ENCODE results near the gene ITPR3. TPM values are rescaled to one million over a fixed set of nuclear protein-coding genes. Genes with fewer than 3 reads are reported as not detected.

Gene ITPR3
- total RNA-seq, 1 experiment from 2014 or later = 143 TPM

DNA sequence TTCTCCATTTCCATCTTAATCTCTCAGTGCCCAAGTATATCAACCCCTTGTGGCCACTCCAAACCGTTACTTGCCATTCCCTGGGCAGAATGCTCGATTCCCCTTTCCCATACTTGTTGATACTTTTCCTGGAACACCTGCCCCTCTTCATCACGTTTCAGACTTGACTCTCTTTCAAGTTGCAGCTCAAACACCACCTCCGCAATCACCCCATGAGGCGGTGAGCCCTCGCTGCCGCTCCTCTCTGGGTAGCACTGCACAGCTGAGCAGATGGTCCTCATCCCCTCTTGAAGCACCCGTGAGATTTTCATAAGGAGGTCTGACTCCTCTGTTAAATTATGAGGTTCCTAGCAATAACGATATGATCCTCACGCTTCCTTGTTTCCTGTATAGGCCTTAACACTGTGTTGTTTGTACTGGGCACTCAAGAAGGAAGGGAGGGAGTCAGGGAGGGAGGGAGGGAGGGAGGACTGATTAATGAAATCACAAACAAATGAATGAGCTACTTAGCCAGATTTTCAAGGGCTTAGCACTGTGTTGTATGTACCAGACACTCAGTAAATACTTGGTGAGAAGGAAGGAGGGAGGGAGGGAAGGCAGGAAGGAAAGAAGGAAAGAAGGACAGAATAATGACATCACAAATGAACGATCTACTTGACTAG lies 98.3 kb downstream of the ITPR3 start:
- intact Hi-C loops (cut with micrococcal nuclease; ENCODE audit: unreplicated experiment) = loop anchor here (5.0 to 10.0 kb wide), 2 partner anchors 425 to 518 kb away; partner anchors contain the start of genes GRM4 and HMGA1
- Mint-ChIP-seq H3K4me3 (ENCODE audit: low read depth, unreplicated experiment) (no peak overlapping the region), H3K27ac (ENCODE audit: unreplicated experiment) (no peak overlapping the region), H3K27me3 (ENCODE audit: unreplicated experiment) (peaks cover 25% of the 10 kb centered on the region), H3K9me3 (ENCODE audit: low read depth, unreplicated experiment) (no peaks in the 10 kb centered on the region), H3K4me1 (ENCODE audit: low read depth, unreplicated experiment) (peaks cover 47% of the 10 kb centered on the region), H3K36me3 (ENCODE audit: insufficient read depth, unreplicated experiment) (peaks cover 7% of the 10 kb centered on the region)
- BruUV-seq (replicated peaks) = no TSS peak
- TF ChIP-seq, protein P1, sequence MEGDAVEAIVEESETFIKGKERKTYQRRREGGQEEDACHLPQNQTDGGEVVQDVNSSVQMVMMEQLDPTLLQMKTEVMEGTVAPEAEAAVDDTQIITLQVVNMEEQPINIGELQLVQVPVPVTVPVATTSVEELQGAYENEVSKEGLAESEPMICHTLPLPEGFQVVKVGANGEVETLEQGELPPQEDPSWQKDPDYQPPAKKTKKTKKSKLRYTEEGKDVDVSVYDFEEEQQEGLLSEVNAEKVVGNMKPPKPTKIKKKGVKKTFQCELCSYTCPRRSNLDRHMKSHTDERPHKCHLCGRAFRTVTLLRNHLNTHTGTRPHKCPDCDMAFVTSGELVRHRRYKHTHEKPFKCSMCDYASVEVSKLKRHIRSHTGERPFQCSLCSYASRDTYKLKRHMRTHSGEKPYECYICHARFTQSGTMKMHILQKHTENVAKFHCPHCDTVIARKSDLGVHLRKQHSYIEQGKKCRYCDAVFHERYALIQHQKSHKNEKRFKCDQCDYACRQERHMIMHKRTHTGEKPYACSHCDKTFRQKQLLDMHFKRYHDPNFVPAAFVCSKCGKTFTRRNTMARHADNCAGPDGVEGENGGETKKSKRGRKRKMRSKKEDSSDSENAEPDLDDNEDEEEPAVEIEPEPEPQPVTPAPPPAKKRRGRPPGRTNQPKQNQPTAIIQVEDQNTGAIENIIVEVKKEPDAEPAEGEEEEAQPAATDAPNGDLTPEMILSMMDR (IDR thresholded peaks at IDR 0.05; ENCODE audit: unreplicated experiment) = no peak
- no peak for DNase-seq
- CTCF ChIA-PET = interaction anchor here (0.9 kb wide), 1 partner anchor 25 kb away, joined by 3 read pairs; no protein-coding TSS in a partner anchor

DNA sequence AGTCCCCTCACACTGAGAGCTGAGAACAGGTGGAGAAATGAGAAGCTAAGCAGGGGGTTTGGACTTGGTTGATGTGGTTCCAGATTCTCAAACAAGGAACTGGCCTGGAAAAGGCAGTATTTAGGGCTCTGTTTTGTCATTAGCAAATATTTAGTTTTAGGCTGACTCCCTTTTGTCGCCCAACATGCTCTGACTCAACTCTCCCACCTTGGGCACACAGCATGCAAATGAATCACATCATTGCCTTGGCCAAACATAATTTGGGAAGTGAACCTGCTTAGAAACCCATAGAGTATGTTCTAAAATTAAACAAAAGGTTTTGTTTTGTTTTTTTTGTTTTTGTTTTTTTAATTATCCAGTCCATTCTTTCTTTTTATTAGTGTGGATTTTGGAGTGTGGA lies 99.9 kb downstream of the ITPR3 start:
- CTCF ChIA-PET = interaction anchor here (1.2 kb wide), 1 partner anchor 11 kb away, joined by 3 read pairs; no protein-coding TSS in a partner anchor
- Mint-ChIP-seq H3K4me1 (ENCODE audit: low read depth, unreplicated experiment) (peaks cover 32% of the 10 kb centered on the region), H3K4me3 (ENCODE audit: low read depth, unreplicated experiment) (no peak overlapping the region), H3K36me3 (ENCODE audit: insufficient read depth, unreplicated experiment) (peaks cover 7% of the 10 kb centered on the region), H3K27me3 (ENCODE audit: unreplicated experiment) (peaks cover 26% of the 10 kb centered on the region), H3K27ac (ENCODE audit: unreplicated experiment) (no peak overlapping the region), H3K9me3 (ENCODE audit: low read depth, unreplicated experiment) (no peaks in the 10 kb centered on the region)
- DNase-seq = no peak
- no TSS peak for BruUV-seq (replicated peaks)
- TF ChIP-seq, protein P1 (IDR thresholded peaks at IDR 0.05; ENCODE audit: unreplicated experiment) = no peak
- intact Hi-C loops (cut with micrococcal nuclease; ENCODE audit: unreplicated experiment) = no loop called here

DNA sequence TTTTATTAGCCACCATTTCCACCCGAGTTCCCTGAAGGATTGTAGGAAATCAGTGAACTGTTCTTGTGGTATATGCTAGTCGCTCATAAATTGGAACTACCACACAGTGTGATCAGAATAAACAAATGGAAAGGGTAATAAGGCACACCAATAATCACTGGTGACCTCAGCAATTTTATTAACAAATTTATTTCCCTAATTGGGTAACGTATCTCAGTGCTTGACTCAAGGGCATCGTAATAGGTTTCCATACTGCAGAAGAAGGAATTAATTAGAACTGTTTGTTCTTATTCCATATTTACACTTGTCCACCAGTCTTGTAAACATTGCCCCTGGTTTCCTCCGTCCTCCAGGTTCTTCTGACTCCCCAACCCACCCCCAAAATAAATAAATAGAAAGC lies 100.4 kb downstream of the ITPR3 start:
- peaks cover 5% of the 10 kb centered on the region for H3K36me3 Mint-ChIP-seq (ENCODE audit: insufficient read depth, unreplicated experiment)
- BruUV-seq (replicated peaks) = no TSS peak
- intact Hi-C loops (cut with micrococcal nuclease; ENCODE audit: unreplicated experiment) = no loop called here
- H3K4me1 Mint-ChIP-seq (ENCODE audit: low read depth, unreplicated experiment) = peaks cover 27% of the 10 kb centered on the region
- H3K27me3 Mint-ChIP-seq (ENCODE audit: unreplicated experiment) = peaks cover 26% of the 10 kb centered on the region
- CTCF ChIA-PET = interaction anchor here (1.2 kb wide), 1 partner anchor 10 kb away, joined by 4 read pairs; no protein-coding TSS in a partner anchor
- no peak overlapping the region for H3K4me3 Mint-ChIP-seq (ENCODE audit: low read depth, unreplicated experiment)
- H3K9me3 Mint-ChIP-seq (ENCODE audit: low read depth, unreplicated experiment) = no peaks in the 10 kb centered on the region
- no peak overlapping the region for H3K27ac Mint-ChIP-seq (ENCODE audit: unreplicated experiment)
- TF ChIP-seq, protein P1 (IDR thresholded peaks at IDR 0.05; ENCODE audit: unreplicated experiment) = no peak
- DNase-seq = no peak

DNA sequence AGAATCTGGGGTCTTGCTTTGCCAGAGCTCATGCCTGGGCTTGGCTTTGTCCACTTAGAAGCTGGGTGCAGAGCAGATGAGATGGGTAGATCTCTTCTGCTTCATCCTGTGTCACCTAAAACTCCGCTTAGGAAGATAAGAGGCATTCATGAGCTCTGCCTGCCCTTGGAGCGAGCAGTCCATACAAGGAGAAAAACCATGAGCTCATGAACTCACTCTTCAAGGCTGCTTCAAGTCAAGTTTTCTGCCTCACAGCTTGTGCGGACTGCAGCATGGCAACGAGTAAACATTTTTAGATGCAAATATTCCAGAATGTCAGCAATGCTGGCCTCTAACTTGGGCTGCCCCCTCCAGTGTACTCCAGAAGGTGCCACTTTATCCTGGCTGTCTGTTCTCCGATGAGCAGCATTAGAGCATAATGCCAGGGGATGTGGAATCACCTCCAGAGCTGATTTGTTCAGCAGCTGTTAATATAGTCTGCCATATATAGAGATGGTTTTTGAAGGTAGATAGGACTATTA lies 101.0 kb downstream of the ITPR3 start:
- BruUV-seq (replicated peaks) = no TSS peak
- Mint-ChIP-seq H3K4me3 (ENCODE audit: low read depth, unreplicated experiment) (no peak overlapping the region), H3K27me3 (ENCODE audit: unreplicated experiment) (peaks cover 26% of the 10 kb centered on the region), H3K27ac (ENCODE audit: unreplicated experiment) (no peak overlapping the region), H3K4me1 (ENCODE audit: low read depth, unreplicated experiment) (peaks cover 20% of the 10 kb centered on the region), H3K9me3 (ENCODE audit: low read depth, unreplicated experiment) (no peaks in the 10 kb centered on the region), H3K36me3 (ENCODE audit: insufficient read depth, unreplicated experiment) (no peaks in the 10 kb centered on the region)
- no peak for DNase-seq
- CTCF ChIA-PET = interaction anchor here (1.2 kb wide), 1 partner anchor 10 kb away, joined by 4 read pairs; no protein-coding TSS in a partner anchor
- intact Hi-C loops (cut with micrococcal nuclease; ENCODE audit: unreplicated experiment) = no loop called here
- TF ChIP-seq, protein P1 (IDR thresholded peaks at IDR 0.05; ENCODE audit: unreplicated experiment) = no peak
